B cell (primary cell): ENCODE data around the gene AGRN. TPM values are rescaled to one million over a fixed set of nuclear protein-coding genes. Genes with fewer than 3 reads are reported as not detected.

Experiments used
- ATAC-seq: fragments of 200-7000 bp; cut with Tn5 transposase; one replicate; pipeline ENCODE4 v1.10.0; 2021; ENCODE audit warnings: low read depth, mild to moderate bottlenecking, moderate number of reproducible peaks, moderate library complexity
- CTCF ChIA-PET: fragments of 350-600 bp; sonication (Branson Sonifier 250); formaldehyde crosslinking; loops from one replicate; lab custom pipeline; 2021; ENCODE audit warnings: antibody characterized with exemption, inconsistent platforms; lab: Charles Lee
- POLR2A ChIA-PET: fragments of 350-600 bp; sonication (Branson Sonifier 250); formaldehyde crosslinking; loops from one replicate; lab custom pipeline; 2021; ENCODE audit warnings: antibody characterized with exemption; lab: Charles Lee
- DNase-seq: peaks from one replicate; pipeline ENCODE4 v3.0.0; 2013
- H2AFZ ChIP-seq: 2 replicates; pipeline ENCODE4 v1.6.1; 2012; ENCODE audit warnings: mild to moderate bottlenecking, low read depth, low read length; ENCODE audit not compliant: insufficient read depth, poor library complexity, severe bottlenecking
- H3K27ac ChIP-seq, 2 donors: 1 replicate in 1 of 2; 2 replicates in 1 of 2; pipeline ENCODE4 v1.5.1; 2012 to 2013; ENCODE audit warnings: low read length in 2 of 2, mild to moderate bottlenecking in 2 of 2, moderate library complexity in 1 of 2
- H3K27me3 ChIP-seq, 4 experiments: fragments of 200-600 bp in 1 of 4; sonication (generic) in 1 of 4; replicated peaks in 1 of 4; 1 replicate in 2 of 4; 2 replicates in 2 of 4; pipeline versions ENCODE4 v1.6.1 to v1.7.0; 2013 to 2016; ENCODE audit warnings: low read length in 3 of 4, mild to moderate bottlenecking in 2 of 4, mixed read lengths in 1 of 4, moderate library complexity in 1 of 4; ENCODE audit not compliant: insufficient read depth in 4 of 4, control insufficient read depth in 3 of 4; ENCODE audit errors: control extremely low read depth in 1 of 4
- H3K36me3 ChIP-seq, 2 experiments: replicated peaks in 1 of 2; 1 replicate in 1 of 2; 2 replicates in 1 of 2; pipeline versions ENCODE4 v1.6.1 to v1.7.1; 2013; ENCODE audit warnings: low read length in 1 of 2; ENCODE audit not compliant: insufficient read depth in 2 of 2, control insufficient read depth in 1 of 2; ENCODE audit errors: control extremely low read depth in 1 of 2, extremely low read depth in 1 of 2
- H3K4me1 ChIP-seq, 2 donors: fragments of 200-600 bp in 1 of 2; sonication (generic) in 1 of 2; 1 replicate in 1 of 2; 2 replicates in 1 of 2; pipeline versions ENCODE4 v1.5.1 to v1.6.1; 2013 to 2017; ENCODE audit warnings: low read length in 2 of 2; ENCODE audit not compliant: control insufficient read depth in 2 of 2, insufficient read depth in 2 of 2
- H3K4me2 ChIP-seq: replicated peaks from 2 replicates; pipeline ENCODE3; 2012; ENCODE audit warnings: mild to moderate bottlenecking, low read depth, low read length; ENCODE audit not compliant: poor library complexity, severe bottlenecking
- H3K4me3 ChIP-seq, 5 experiments: fragments of 200-600 bp in 1 of 5; sonication (generic) in 1 of 5; 1 replicate in 3 of 5; 2 replicates in 2 of 5; pipeline versions ENCODE4 v1.5.1 to v1.7.0; 2011 to 2016; ENCODE audit warnings: low read length in 4 of 5, mild to moderate bottlenecking in 4 of 5, low read depth in 2 of 5, control low read depth in 1 of 5, moderate library complexity in 1 of 5; ENCODE audit not compliant: insufficient read depth in 1 of 5; ENCODE audit errors: control extremely low read depth in 1 of 5, extremely low read depth in 1 of 5
- H3K79me2 ChIP-seq: fragments of 200-600 bp; sonication (generic); one replicate; pipeline ENCODE4 v1.6.0; 2016; ENCODE audit warnings: low read length; ENCODE audit not compliant: control insufficient read depth, insufficient read depth
- H3K9ac ChIP-seq: fragments of 200-600 bp; sonication (generic); 2 replicates; pipeline ENCODE4 v1.6.1; 2017; ENCODE audit warnings: mild to moderate bottlenecking, low read length, moderate library complexity
- H3K9me3 ChIP-seq, 3 donors: one replicate each; pipeline versions ENCODE4 v1.6.1 to v1.7.1; 2013; ENCODE audit warnings: low read length in 2 of 3; ENCODE audit not compliant: control insufficient read depth in 2 of 3, insufficient read depth in 1 of 3; ENCODE audit errors: control extremely low read depth in 1 of 3
- H4K20me1 ChIP-seq: 2 replicates; pipeline ENCODE4 v1.6.0; 2012; ENCODE audit warnings: mild to moderate bottlenecking, low read length; ENCODE audit not compliant: insufficient read depth, control insufficient read depth, poor library complexity, severe bottlenecking
- H3K27ac Mint-ChIP-seq: one replicate; pipeline ENCODE4 v1.8.0; 2021; ENCODE audit warnings: mixed read lengths
- H3K27me3 Mint-ChIP-seq: one replicate; pipeline ENCODE4 v1.8.0; 2021; ENCODE audit warnings: mixed read lengths
- H3K4me1 Mint-ChIP-seq: one replicate; pipeline ENCODE4 v1.8.0; 2021; ENCODE audit warnings: mixed read lengths
- H3K4me3 Mint-ChIP-seq: one replicate; pipeline ENCODE4 v1.8.0; 2021; ENCODE audit warnings: mixed read lengths
- H3K9me3 Mint-ChIP-seq: one replicate; pipeline ENCODE4 v1.8.0; 2022; ENCODE audit warnings: mixed read lengths; ENCODE audit not compliant: insufficient read depth
- CTCF ChIP-seq: fragments of 200-600 bp; IDR thresholded peaks from one replicate; pipeline ENCODE4 v1.8.0; 2022; ENCODE audit warnings: antibody characterized with exemption, mild to moderate bottlenecking
- EZH2 ChIP-seq: IDR thresholded peaks from 2 replicates; pipeline ENCODE4 v1.6.1; 2012; ENCODE audit warnings: borderline replicate concordance, low read depth, mild to moderate bottlenecking, moderate library complexity, low read length; ENCODE audit not compliant: insufficient read depth, poor library complexity, severe bottlenecking
- WGBS: methylation state at CpG from one replicate; pipeline ENCODE4 v1.1.5; 2013; ENCODE audit warnings: missing lambda C conversion rate; ENCODE audit not compliant: insufficient coverage; 5-methylcytosine and 5-hydroxymethylcytosine counted together
- intact Hi-C: fragments of 100-400 bp; cut with micrococcal nuclease; formaldehyde crosslinking; loops from one replicate; pipeline ENCODE4 v1.10.0; 2022
- polyA plus RNA-seq: library from polyadenylated mRNA; depleted of rRNA; stranded (reverse); fragments of >200 nt; gene quantifications from 2 replicates; pipeline ENCODE4 v1.2.3, GENCODE V29; 2012
- total RNA-seq, 2 donors: library from RNA; stranded (reverse); fragments of 120-200 nt in 1 of 2; gene quantifications; 1 replicate in 1 of 2; 2 replicates in 1 of 2; pipeline versions ENCODE4 v1.2.3 to v1.2.4, GENCODE V29; 2013 to 2022

The AGRN gene
- total and polyA plus RNA-seq, 2 donors (not counting 1 experiment from before 2014, with no cell fraction given): 7.3 to 31.3 TPM

GRCh38 chr1:980137-980571 lies 39.8 kb upstream of the AGRN start:
- peaks cover 10 to 13% of the 10 kb centered on the region in 2 donors for H3K4me1 ChIP-seq
- intact Hi-C loops: no loop called here
- 85% methylated on average over 13 of the region's 13 CpGs for WGBS
- H3K27me3 ChIP-seq: peaks cover 0 to 41% (median 5%) of the 10 kb centered on the region in 4 experiments
- no peaks in the 10 kb centered on the region for H3K79me2 ChIP-seq
- no peak overlapping the region for H3K4me3 Mint-ChIP-seq
- peaks cover 7% of the 10 kb centered on the region for H3K4me1 Mint-ChIP-seq
- no peak for TF ChIP-seq EZH2
- no peak for TF ChIP-seq CTCF
- ATAC-seq: no peak
- CTCF ChIA-PET: interaction anchor here (1.2 kb wide), 1 partner anchor 38 kb away, joined by 3 read pairs; no protein-coding TSS in a partner anchor
- H3K27ac ChIP-seq: no peak overlapping the region
- no peak overlapping the region for H3K4me2 ChIP-seq
- no peaks in the 10 kb centered on the region for H3K9me3 Mint-ChIP-seq
- peaks cover 0 to 11% (median 0%) of the 10 kb centered on the region in 3 donors for H3K9me3 ChIP-seq
- no peak overlapping the region for H3K27ac Mint-ChIP-seq
- H4K20me1 ChIP-seq: no peaks in the 10 kb centered on the region
- POLR2A ChIA-PET: interaction anchor here (0.6 kb wide), 1 partner anchor 1024 kb away, joined by 5 read pairs; no protein-coding TSS in a partner anchor
- H3K36me3 ChIP-seq: no peaks in the 10 kb centered on the region
- DNase-seq: no peak
- H3K4me3 ChIP-seq: no peak overlapping the region
- H2AFZ ChIP-seq: no peak overlapping the region
- H3K27me3 Mint-ChIP-seq: peaks cover 24% of the 10 kb centered on the region
- H3K9ac ChIP-seq: no peak overlapping the region

- no peak overlapping the region for H3K4me2 ChIP-seq
- H3K4me3 Mint-ChIP-seq: no peak overlapping the region
- intact Hi-C loops: no loop called here
- H4K20me1 ChIP-seq: no peaks in the 10 kb centered on the region
- no peaks in the 10 kb centered on the region for H3K36me3 ChIP-seq
- TF ChIP-seq EZH2: no peak
- TF ChIP-seq CTCF: no peak
- H3K9me3 ChIP-seq: peaks cover 0 to 4% (median 0%) of the 10 kb centered on the region in 3 donors
- H3K4me3 ChIP-seq: no peak overlapping the region
- H3K27me3 Mint-ChIP-seq: peaks cover 25% of the 10 kb centered on the region
- no peak for DNase-seq
- ATAC-seq: no peak
- H3K27me3 ChIP-seq: peaks cover 0 to 35% (median 2%) of the 10 kb centered on the region in 4 experiments
- peaks cover 4% of the 10 kb centered on the region for H3K4me1 Mint-ChIP-seq
- no peak overlapping the region for H2AFZ ChIP-seq
- no peaks in the 10 kb centered on the region for H3K9me3 Mint-ChIP-seq
- ChIA-PET POLR2A (interaction anchor here (0.6 kb wide), 1 partner anchor 1024 kb away, joined by 5 read pairs; no protein-coding TSS in a partner anchor), CTCF (interaction anchor here (1.1 to 1.4 kb wide), 5 partner anchors 9 to 311 kb away, joined by 3 to 6 read pairs (median 3); no protein-coding TSS in a partner anchor)
- peaks cover 6 to 9% of the 10 kb centered on the region in 2 donors for H3K4me1 ChIP-seq
- no peak overlapping the region for H3K27ac ChIP-seq
- H3K79me2 ChIP-seq: no peaks in the 10 kb centered on the region
- no peak overlapping the region for H3K9ac ChIP-seq
- 81% methylated on average over 30 of the region's 35 CpGs for WGBS
- H3K27ac Mint-ChIP-seq: no peak overlapping the region
Observed at GRCh38 chr1:980602-981395, 39.1 kb upstream of the AGRN start.
